ENCODE measurements around the gene MAEL. TPM values are rescaled to one million over a fixed set of nuclear protein-coding genes. Genes with fewer than 3 reads are reported as not detected.

The MAEL gene
- polyA plus RNA-seq, 1 donor from 2014 or later = not detected

DNA sequence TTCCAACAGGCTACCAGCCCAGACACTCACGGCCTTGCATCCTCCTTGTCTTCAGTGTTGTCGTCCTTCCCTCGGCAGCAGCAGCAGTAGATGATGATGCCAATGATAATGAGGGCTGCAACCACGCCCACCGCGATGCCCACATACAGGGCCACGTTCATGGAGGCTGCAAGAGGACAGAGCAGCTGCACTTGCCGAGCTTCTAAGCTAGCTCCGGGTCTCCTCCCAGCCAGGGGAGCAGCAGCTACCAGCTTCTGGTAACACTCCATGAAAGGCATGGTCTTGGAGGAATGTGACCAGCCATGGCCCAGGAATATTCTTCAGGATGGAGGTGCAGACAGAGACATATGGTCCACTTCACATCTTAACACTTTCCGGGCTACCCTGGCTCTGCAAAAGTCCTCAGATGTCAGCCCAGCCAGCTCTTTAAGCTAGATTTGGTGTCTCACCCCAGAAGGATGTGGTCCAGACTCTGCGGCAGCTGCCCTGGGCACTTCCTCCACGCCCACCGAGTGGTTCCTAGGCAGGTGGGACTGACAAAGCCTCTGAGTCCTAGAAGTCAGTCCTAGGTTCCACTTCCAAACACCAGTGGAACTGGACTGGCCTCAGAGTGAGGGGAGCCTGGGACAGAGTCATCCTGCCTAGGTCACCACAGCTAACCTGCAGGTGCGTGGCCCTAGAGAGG lies 66.0 kb downstream of the MAEL start:
- H3K27ac ChIP-seq (ENCODE audit: low read length) = no peak overlapping the region
- H3F3A ChIP-seq (ENCODE audit: insufficient read depth, low read length, poor library complexity, severe bottlenecking) = no peaks in the 10 kb centered on the region
- no peaks in the 10 kb centered on the region for H3K36me3 ChIP-seq (ENCODE audit: insufficient read depth, low read length)
- H3K9me3 ChIP-seq (ENCODE audit: low read length) = no peaks in the 10 kb centered on the region
- no peak overlapping the region for H3K9ac ChIP-seq (ENCODE audit: low read length)
- no peak overlapping the region for H3K4me2 ChIP-seq (ENCODE audit: low read length)
- H3K9me2 ChIP-seq (ENCODE audit: insufficient read depth, low read length) = no peaks in the 10 kb centered on the region
- no peak for TF ChIP-seq TAF1 (IDR thresholded peaks at IDR 0.05; ENCODE audit: low read depth)
- TF ChIP-seq EP300 (conservative IDR thresholded peaks at IDR 0.05; ENCODE audit: poor library complexity, severe bottlenecking) = no peak
- H4K20me1 ChIP-seq (ENCODE audit: insufficient read depth) = no peaks in the 10 kb centered on the region
- no peaks in the 10 kb centered on the region for H3K27me3 ChIP-seq (ENCODE audit: insufficient read depth, low read depth, low read length)
- H2AFZ ChIP-seq (ENCODE audit: low read depth, low read length) = no peak overlapping the region
- no peaks in the 10 kb centered on the region for H3K79me2 ChIP-seq (replicated peaks; ENCODE audit: insufficient read depth, low read length)
- H3K4me3 ChIP-seq (ENCODE audit: low read length) = no peak overlapping the region

DNA sequence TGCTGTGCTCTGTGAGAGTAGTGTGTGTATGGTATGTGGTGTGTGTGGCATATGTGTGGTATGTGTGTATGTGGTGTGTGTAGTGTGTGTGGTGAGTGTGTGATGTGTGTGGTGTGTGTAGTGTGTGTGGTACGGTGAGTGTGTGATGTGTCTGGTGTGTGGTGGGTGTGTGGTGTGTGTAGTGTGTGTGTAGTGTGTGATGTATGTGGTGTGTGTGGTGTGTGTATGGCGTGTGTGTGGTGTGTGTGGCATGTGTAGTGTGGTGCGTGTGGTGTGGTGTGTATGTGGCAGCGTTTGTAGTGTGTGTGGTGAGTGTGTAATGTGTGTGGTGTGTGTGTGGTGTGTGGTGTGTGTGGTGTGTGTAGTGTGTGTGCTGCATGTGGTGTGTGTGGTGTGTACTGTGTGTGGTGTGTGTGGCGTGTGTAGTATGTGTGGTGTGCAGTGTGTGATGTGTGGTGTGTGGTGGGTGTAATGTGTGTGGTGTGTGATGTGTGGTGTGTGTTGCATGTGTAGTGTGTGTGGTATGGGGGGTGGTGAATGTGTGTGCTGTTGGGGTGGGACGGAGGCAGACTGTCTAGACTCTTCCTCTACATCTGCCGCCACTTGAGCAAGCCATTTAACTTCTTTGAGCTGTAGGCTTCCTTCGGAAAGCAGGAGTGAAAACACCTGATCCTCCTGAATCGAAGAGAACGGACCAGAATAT lies 67.6 kb downstream of the MAEL start:
- no peaks in the 10 kb centered on the region for H3K9me3 ChIP-seq (ENCODE audit: low read length)

More for the DNA sequence above, 67.6 kb downstream of the MAEL start:
- no peaks in the 10 kb centered on the region for H3K79me2 ChIP-seq (replicated peaks; ENCODE audit: insufficient read depth, low read length)
- H2AFZ ChIP-seq (ENCODE audit: low read depth, low read length) = no peak overlapping the region
- no peaks in the 10 kb centered on the region for H3F3A ChIP-seq (ENCODE audit: insufficient read depth, low read length, poor library complexity, severe bottlenecking)
- no peak overlapping the region for H3K4me3 ChIP-seq (ENCODE audit: low read length)
- no peaks in the 10 kb centered on the region for H3K27me3 ChIP-seq (ENCODE audit: insufficient read depth, low read depth, low read length)
- H3K9me2 ChIP-seq (ENCODE audit: insufficient read depth, low read length) = no peaks in the 10 kb centered on the region
- H3K27ac ChIP-seq (ENCODE audit: low read length) = no peak overlapping the region
- no peak overlapping the region for H3K9ac ChIP-seq (ENCODE audit: low read length)
- no peaks in the 10 kb centered on the region for H3K36me3 ChIP-seq (ENCODE audit: insufficient read depth, low read length)
- H4K20me1 ChIP-seq (ENCODE audit: insufficient read depth) = no peaks in the 10 kb centered on the region
- TF ChIP-seq EZH2 (IDR thresholded peaks at IDR 0.05; ENCODE audit: borderline replicate concordance, insufficient read depth, low read length, poor library complexity, severe bottlenecking) = no peak
- no peak for TF ChIP-seq POLR2AphosphoS5 (IDR thresholded peaks at IDR 0.05)
- TF ChIP-seq MXI1 (conservative IDR thresholded peaks at IDR 0.05; ENCODE audit: poor library complexity, severe bottlenecking) = no peak
- TF ChIP-seq SMC3 (conservative IDR thresholded peaks at IDR 0.05; ENCODE audit: poor library complexity) = no peak
- TF ChIP-seq TAF1 (IDR thresholded peaks at IDR 0.05; ENCODE audit: low read depth) = no peak
- TF ChIP-seq, protein P1, sequence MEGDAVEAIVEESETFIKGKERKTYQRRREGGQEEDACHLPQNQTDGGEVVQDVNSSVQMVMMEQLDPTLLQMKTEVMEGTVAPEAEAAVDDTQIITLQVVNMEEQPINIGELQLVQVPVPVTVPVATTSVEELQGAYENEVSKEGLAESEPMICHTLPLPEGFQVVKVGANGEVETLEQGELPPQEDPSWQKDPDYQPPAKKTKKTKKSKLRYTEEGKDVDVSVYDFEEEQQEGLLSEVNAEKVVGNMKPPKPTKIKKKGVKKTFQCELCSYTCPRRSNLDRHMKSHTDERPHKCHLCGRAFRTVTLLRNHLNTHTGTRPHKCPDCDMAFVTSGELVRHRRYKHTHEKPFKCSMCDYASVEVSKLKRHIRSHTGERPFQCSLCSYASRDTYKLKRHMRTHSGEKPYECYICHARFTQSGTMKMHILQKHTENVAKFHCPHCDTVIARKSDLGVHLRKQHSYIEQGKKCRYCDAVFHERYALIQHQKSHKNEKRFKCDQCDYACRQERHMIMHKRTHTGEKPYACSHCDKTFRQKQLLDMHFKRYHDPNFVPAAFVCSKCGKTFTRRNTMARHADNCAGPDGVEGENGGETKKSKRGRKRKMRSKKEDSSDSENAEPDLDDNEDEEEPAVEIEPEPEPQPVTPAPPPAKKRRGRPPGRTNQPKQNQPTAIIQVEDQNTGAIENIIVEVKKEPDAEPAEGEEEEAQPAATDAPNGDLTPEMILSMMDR (IDR thresholded peaks at IDR 0.05; ENCODE audit: poor library complexity, severe bottlenecking) = no peak
- no peak for TF ChIP-seq EP300 (conservative IDR thresholded peaks at IDR 0.05; ENCODE audit: poor library complexity, severe bottlenecking)
- no peak for TF ChIP-seq RAD21 (conservative IDR thresholded peaks at IDR 0.05)
- TF ChIP-seq, protein P2, sequence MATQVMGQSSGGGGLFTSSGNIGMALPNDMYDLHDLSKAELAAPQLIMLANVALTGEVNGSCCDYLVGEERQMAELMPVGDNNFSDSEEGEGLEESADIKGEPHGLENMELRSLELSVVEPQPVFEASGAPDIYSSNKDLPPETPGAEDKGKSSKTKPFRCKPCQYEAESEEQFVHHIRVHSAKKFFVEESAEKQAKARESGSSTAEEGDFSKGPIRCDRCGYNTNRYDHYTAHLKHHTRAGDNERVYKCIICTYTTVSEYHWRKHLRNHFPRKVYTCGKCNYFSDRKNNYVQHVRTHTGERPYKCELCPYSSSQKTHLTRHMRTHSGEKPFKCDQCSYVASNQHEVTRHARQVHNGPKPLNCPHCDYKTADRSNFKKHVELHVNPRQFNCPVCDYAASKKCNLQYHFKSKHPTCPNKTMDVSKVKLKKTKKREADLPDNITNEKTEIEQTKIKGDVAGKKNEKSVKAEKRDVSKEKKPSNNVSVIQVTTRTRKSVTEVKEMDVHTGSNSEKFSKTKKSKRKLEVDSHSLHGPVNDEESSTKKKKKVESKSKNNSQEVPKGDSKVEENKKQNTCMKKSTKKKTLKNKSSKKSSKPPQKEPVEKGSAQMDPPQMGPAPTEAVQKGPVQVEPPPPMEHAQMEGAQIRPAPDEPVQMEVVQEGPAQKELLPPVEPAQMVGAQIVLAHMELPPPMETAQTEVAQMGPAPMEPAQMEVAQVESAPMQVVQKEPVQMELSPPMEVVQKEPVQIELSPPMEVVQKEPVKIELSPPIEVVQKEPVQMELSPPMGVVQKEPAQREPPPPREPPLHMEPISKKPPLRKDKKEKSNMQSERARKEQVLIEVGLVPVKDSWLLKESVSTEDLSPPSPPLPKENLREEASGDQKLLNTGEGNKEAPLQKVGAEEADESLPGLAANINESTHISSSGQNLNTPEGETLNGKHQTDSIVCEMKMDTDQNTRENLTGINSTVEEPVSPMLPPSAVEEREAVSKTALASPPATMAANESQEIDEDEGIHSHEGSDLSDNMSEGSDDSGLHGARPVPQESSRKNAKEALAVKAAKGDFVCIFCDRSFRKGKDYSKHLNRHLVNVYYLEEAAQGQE (IDR thresholded peaks at IDR 0.05; ENCODE audit: borderline replicate concordance) = no peak
- H3K4me2 ChIP-seq (ENCODE audit: low read length) = no peak overlapping the region

Measured in neural cell (in vitro differentiated cells).